Measurements from ENCODE around the gene IL18R1. TPM values are rescaled to one million over a fixed set of nuclear protein-coding genes. Genes with fewer than 3 reads are reported as not detected.

The IL18R1 gene
- total and polyA plus RNA-seq, 2 experiments from 2014 or later: 19.7 to 25.5 TPM

- no peak overlapping the region for H2AFZ ChIP-seq
These were observed 55.4 kb downstream of the IL18R1 start for GRCh38 chr2:102410952-102411351.

GRCh38 chr2:102412199-102412598, 56.6 kb downstream of the IL18R1 start:
- H3K36me3 ChIP-seq (replicated peaks; ENCODE audit: insufficient read depth, low read depth): no peaks in the 10 kb centered on the region
- WGBS (ENCODE audit: low lambda C conversion rate, missing lambda C conversion rate): 84% methylated on average over 3 of the region's 3 CpGs
- H3K79me2 ChIP-seq: no peaks in the 10 kb centered on the region
- H3K27ac ChIP-seq: no peak overlapping the region
- H3K4me1 ChIP-seq (ENCODE audit: insufficient read depth): no peaks in the 10 kb centered on the region
- TF ChIP-seq EZH2phosphoT487 (IDR thresholded peaks at IDR 0.05; ENCODE audit: low read depth, severe bottlenecking, unreplicated experiment) (no peak), CTCF (IDR thresholded peaks at IDR 0.05; ENCODE audit: poor library complexity) (no peak), EZH2 (IDR thresholded peaks at IDR 0.05; ENCODE audit: borderline replicate concordance) (no peak)
- H3K9me3 ChIP-seq (ENCODE audit: low read depth): no peaks in the 10 kb centered on the region
- no peak overlapping the region for H3K4me3 ChIP-seq
- H3K4me2 ChIP-seq: no peak overlapping the region
- no peaks in the 10 kb centered on the region for H3K9me2 ChIP-seq (replicated peaks; ENCODE audit: insufficient read depth)
- H3K27me3 ChIP-seq: no peaks in the 10 kb centered on the region
- no peak for DNase-seq (ENCODE audit: low spot score)
- no peak overlapping the region for H2AFZ ChIP-seq
- no peaks in the 10 kb centered on the region for H4K20me1 ChIP-seq (ENCODE audit: insufficient read depth, poor library complexity, severe bottlenecking)

More at GRCh38 chr2:102410952-102411351, 55.4 kb downstream of the IL18R1 start:
- Histone ChIP-seq H3K4me3 (no peak overlapping the region), H3K4me2 (no peak overlapping the region), H4K20me1 (ENCODE audit: insufficient read depth, poor library complexity, severe bottlenecking) (no peaks in the 10 kb centered on the region), H3K36me3 (replicated peaks; ENCODE audit: insufficient read depth, low read depth) (no peaks in the 10 kb centered on the region), H3K79me2 (no peaks in the 10 kb centered on the region), H3K9me2 (replicated peaks; ENCODE audit: insufficient read depth) (no peaks in the 10 kb centered on the region), H3K4me1 (ENCODE audit: insufficient read depth) (no peaks in the 10 kb centered on the region), H3K9me3 (ENCODE audit: low read depth) (no peaks in the 10 kb centered on the region), H3K27ac (no peak overlapping the region), H3K27me3 (no peaks in the 10 kb centered on the region)
- TF ChIP-seq EZH2 (IDR thresholded peaks at IDR 0.05; ENCODE audit: borderline replicate concordance): no peak
- TF ChIP-seq EZH2phosphoT487 (IDR thresholded peaks at IDR 0.05; ENCODE audit: low read depth, severe bottlenecking, unreplicated experiment): no peak
- no peak for TF ChIP-seq CTCF (IDR thresholded peaks at IDR 0.05; ENCODE audit: poor library complexity)
- WGBS (ENCODE audit: low lambda C conversion rate, missing lambda C conversion rate): 88% methylated on average over 3 of the region's 3 CpGs
- no peak for DNase-seq (ENCODE audit: low spot score)

GRCh38 chr2:102417946-102418345, 62.4 kb downstream of the IL18R1 start:
- Histone ChIP-seq H2AFZ (no peak overlapping the region), H3K9me2 (replicated peaks; ENCODE audit: insufficient read depth) (no peaks in the 10 kb centered on the region), H3K36me3 (replicated peaks; ENCODE audit: insufficient read depth, low read depth) (no peaks in the 10 kb centered on the region), H3K4me1 (ENCODE audit: insufficient read depth) (no peaks in the 10 kb centered on the region), H3K4me2 (no peak overlapping the region), H3K4me3 (no peak overlapping the region), H3K27me3 (peaks cover 13% of the 10 kb centered on the region), H3K79me2 (no peaks in the 10 kb centered on the region), H4K20me1 (ENCODE audit: insufficient read depth, poor library complexity, severe bottlenecking) (no peaks in the 10 kb centered on the region), H3K27ac (no peak overlapping the region), H3K9me3 (ENCODE audit: low read depth) (no peaks in the 10 kb centered on the region)
- no peak for DNase-seq (ENCODE audit: low spot score)
- TF ChIP-seq CTCF (IDR thresholded peaks at IDR 0.05; ENCODE audit: poor library complexity) (no peak), EZH2phosphoT487 (IDR thresholded peaks at IDR 0.05; ENCODE audit: low read depth, severe bottlenecking, unreplicated experiment) (no peak), EZH2 (IDR thresholded peaks at IDR 0.05; ENCODE audit: borderline replicate concordance) (no peak)
- WGBS (ENCODE audit: low lambda C conversion rate, missing lambda C conversion rate): 91% methylated on average over 1 of the region's 1 CpG

Measured in hepatocyte (in vitro differentiated cells).